NCI-H510A treated with DMSO at 0.1 percent for 48 hours (cell line): ENCODE data around the gene RNF212.

Experiments used
- DNase-seq: peaks from one replicate; lab custom pipeline; 2025; lab: John Stamatoyannopoulos, UW

The RNF212 gene

DNA sequence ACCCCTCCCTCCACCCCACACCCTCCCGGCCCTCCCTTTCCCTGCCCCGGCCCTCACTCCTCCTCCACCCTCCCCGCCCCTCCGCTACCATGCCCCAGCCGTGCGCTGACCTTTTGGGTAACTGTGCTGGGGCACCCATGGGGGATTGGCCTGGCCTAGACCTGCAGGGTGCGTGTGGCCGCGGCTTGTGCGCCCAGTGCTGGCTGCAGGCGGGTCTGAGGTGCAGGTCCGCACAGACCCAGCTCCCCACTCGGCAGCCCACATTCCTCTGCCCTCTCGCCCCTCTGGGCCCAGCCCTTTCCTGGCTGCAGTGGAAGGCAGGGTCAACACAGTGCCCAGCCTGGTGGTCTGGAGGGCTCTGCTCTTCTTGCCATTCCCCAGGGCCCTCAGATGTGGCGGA is 77.3 kb downstream of the RNF212 start:
- DNase-seq = no peak

DNA sequence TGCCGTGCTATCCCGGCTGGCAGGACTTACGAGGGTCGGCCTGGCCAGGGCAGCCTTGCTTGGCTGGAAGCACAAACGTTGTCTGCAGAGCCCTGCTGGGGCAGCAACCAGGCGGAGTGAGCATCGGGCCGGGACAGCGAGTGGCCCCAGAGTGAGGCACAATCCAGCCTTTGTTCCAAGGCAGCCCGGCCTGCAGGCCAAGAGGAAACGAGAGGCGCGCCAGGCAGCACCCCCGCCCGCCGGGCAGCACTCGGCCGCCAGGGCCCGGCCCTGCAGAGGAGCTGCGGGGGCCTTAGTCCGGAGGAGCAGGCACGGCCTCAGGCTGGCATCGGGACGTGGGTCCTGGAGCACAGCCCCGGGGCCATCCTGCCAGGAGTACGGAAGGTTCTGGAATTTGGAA is 77.9 kb downstream of the RNF212 start:
- no peak for DNase-seq

- no peak for DNase-seq
These were observed 79.4 kb downstream of the RNF212 start for GRCh38 chr4:1033840-1034551.

DNA sequence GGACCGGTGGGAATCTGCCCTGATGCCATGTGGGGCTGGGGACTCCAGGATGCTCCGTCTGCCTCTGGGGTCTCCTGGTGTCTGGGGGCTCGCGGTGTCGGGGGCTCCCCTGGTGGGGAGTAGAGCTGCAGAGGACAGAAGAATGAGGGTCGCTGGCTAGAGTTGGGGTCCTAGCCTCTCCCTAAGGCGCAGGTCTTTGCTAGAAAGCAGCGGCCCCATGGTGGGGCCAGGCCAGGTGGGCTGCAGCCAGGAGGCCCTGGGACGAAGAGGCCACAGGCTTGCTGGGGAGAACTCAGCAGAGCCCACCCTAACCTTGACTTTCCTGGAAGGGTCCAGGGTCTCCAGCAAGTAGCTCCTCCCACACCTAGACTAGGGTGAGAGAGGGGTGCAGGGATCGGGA is 80.5 kb downstream of the RNF212 start:
- no peak for DNase-seq

DNA sequence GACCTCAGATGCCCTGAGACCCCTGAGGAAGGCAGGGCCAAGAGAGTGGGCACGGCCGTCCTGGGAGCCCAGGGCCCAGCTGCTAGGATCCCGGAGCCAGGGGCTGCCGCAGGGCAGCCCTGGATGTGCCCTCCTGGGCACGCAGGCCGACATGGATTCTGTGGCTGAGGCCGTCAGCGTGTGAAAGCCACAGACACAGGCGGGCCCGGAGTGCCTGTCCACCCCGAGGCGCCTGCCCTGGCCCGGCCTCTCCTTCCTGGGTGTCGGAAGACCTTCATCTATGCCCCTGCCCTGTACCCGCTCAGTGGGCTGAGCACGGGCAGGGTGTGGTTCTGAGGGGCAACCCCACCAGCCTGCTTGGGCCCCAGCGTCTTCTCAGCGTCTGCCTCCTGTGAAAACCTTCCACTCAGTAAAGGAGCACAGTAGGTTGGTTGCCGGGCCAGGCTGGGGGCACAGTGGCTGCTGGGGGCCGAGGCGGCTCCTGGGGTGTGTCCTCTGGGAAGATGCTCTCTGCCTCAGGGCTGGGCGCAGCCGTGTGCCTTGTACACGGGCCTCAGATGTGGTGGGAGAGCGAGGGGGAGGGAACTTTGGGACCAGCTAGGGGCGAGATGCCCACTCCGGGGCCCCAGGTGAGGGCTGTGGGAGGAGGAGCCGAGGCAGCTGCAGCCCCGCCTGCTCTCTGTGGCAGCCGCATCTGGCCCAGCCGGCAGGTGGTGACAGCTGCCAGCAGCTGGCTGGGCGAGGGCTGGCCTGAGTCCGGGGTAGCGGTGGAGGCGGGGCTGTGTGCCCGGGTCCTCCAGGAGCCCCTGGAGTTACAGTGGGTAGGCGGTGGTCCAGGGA is 81.2 kb downstream of the RNF212 start:
- DNase-seq = peak; percentile 8

GRCh38 chr4:1031346-1031745 is 82.0 kb downstream of the RNF212 start:
- no peak for DNase-seq

GRCh38 chr4:1030559-1030958 is 82.8 kb downstream of the RNF212 start:
- no peak for DNase-seq

DNA sequence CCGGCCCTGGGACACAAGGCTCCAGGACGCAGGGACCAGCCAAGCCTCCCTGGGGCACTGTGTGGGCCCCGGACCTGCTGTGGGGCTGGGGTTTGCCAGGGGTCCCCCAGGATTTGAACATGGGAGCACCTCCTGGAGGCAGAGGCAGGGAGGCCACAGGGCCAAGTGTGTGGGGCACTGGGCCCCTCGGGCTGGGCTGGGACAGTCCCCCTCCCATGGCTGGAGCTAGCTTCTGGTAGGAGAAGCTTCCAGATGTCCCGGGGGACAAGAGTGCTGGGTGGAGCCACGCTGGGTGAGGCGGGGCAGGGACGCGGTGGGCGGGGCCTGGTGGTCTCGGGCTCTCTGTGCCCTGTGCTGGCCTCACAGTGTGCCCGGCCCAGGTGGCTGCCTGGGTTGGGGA is 83.3 kb downstream of the RNF212 start:
- no peak for DNase-seq

GRCh38 chr4:1029529-1029928 is 83.8 kb downstream of the RNF212 start:
- DNase-seq = no peak

DNA sequence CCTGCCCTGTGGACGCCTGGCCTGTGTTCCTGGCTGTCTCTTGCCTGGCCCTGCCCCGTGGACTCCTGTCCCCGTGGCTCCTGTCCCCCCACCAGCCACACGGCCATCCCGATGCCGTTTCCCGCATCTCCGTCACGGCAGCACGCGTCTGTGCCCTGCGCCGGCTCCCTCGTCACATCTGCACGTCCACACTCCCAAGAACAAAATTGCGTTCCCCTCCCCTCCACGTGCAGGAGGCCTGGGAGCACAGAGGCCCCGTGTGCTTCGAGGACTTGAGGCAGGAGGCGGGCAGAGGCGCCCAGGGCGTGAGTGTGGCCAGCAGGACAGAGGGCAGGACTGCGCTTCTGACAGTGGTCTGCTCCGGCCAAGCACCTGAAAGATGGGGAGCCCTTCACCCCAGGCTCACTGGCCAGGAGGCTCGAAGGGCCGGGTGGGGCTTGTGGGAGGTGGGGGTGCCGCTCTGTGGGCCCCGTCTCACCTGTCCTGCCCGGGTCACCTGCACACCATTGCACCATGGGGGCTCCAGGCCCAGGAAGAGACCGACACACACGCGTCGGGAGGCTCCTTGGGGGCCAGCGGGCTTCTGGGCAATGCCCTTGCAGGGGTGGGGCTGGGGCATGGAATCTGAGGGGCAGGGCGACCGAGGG is 84.7 kb downstream of the RNF212 start:
- DNase-seq = no peak

- no peak for DNase-seq
These were observed 85.5 kb downstream of the RNF212 start for GRCh38 chr4:1027915-1028238.

DNA sequence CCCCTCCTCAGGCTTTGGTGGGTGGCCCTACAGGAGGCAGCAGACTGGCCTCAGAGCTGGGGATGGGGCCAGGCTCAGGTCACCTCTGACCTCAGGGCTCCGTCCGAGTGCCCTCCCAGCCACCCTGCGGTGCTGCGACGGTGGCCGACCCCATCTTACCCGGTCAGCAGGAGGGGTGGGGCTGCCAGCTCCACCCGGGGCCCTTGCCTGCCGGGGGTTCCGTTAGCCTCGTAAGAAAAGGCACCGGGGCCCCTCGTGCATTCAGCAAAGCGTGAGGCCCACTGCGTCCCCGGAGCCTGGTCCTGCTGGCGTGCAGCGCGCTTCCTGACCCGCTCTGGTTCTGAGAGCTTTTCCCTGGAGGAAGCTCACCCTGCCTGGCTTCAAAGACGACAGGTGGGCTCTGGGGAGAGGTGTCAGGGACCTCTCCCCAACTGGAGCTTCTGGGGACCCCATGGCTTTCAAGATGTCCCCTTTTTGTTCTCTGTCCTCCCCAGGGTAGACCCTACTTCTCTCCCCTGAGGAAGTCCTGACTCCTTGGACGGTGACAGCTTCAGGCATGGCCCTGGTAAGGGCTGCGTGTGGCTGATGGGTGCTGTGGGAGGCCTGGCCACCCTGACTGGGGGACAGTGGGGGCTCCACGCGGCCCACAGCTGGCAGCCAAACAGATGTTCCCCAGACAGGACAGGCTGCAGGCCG is 86.0 kb downstream of the RNF212 start:
- DNase-seq = no peak

GRCh38 chr4:1026115-1026514 is 87.2 kb downstream of the RNF212 start:
- no peak for DNase-seq

DNA sequence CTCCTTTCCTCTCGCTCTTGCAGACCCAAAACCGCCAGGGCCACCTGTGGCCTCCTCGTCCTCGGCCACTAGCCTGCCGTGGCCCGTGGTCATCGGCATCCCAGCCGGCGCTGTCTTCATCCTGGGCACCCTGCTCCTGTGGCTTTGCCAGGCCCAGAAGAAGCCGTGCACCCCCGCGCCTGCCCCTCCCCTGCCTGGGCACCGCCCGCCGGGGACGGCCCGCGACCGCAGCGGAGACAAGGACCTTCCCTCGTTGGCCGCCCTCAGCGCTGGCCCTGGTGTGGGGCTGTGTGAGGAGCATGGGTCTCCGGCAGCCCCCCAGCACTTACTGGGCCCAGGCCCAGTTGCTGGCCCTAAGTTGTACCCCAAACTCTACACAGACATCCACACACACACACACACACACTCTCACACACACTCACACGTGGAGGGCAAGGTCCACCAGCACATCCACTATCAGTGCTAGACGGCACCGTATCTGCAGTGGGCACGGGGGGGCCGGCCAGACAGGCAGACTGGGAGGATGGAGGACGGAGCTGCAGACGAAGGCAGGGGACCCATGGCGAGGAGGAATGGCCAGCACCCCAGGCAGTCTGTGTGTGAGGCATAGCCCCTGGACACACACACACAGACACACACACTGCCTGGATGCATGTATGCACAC is 88.3 kb downstream of the RNF212 start:
- no peak for DNase-seq

DNA sequence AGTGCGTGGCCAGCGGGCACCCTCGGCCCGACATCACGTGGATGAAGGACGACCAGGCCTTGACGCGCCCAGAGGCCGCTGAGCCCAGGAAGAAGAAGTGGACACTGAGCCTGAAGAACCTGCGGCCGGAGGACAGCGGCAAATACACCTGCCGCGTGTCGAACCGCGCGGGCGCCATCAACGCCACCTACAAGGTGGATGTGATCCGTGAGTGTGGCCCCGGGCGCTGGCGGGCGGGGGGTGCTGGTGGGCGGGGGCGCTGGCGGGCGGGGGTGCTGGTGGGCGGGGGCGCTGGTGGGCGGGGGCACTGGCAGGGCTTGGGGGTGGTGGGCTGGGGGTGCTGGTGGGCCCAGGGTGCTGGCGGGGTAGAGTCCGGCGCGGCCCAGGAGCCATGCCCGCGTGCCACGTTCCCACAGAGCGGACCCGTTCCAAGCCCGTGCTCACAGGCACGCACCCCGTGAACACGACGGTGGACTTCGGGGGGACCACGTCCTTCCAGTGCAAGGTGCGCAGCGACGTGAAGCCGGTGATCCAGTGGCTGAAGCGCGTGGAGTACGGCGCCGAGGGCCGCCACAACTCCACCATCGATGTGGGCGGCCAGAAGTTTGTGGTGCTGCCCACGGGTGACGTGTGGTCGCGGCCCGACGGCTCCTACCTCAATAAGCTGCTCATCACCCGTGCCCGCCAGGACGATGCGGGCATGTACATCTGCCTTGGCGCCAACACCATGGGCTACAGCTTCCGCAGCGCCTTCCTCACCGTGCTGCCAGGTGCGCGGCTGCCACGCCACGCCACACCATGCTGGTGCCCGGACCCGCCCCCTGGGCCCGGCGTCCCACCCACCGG is 89.2 kb downstream of the RNF212 start:
- DNase-seq = no peak

GRCh38 chr4:1023075-1023640 is 90.2 kb downstream of the RNF212 start:
- no peak for DNase-seq

DNA sequence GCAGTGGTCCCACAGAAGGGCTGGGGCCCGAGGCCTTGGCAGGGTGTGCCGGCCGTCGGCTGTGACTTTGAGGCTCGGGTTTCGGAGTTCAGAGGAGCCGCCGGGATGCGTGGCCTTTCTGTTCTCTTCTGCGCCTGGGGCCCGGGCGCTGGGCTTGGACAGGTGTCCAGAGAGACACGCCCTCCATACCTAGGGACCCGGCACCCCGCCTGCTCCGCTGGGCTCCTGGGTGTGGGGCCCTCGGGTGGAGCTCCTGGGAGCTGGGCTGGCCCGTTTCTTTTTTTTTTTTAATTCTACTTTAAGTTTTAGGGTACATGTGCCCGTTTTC is 90.7 kb downstream of the RNF212 start:
- no peak for DNase-seq

DNA sequence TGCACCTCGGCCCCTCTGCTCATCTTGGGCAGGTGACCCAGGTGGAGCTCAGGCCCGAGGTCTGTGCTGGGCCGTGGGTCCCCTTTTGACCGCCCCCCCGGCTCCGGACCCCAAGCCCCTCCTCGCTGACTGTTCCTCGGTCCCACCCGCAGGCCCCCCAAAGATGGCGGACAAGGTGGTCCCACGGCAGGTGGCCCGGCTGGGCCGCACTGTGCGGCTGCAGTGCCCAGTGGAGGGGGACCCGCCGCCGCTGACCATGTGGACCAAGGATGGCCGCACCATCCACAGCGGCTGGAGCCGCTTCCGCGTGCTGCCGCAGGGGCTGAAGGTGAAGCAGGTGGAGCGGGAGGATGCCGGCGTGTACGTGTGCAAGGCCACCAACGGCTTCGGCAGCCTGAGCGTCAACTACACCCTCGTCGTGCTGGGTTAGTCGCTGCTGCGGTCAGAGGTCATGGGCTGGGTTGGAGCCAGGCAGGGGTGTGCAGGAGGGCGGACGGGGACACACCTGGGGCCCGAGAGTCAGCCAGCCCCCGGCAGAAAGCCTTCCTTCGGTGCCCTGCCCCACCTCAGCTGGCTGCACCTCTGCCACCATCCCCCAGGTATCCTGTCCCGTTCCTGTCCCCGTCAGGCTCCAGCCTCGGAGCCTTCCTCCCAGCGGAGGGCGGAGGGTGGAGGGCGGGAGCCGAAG is 91.2 kb downstream of the RNF212 start:
- DNase-seq = no peak
